ENCODE results near the gene ZBED3. TPM values are rescaled to one million over a fixed set of nuclear protein-coding genes. Genes with fewer than 3 reads are reported as not detected.

The ZBED3 gene
- total RNA-seq, 1 experiment from 2014 or later = 12.3 TPM

GRCh38 chr5:77129391-77129990, 42.4 kb upstream of the ZBED3 start:
- H3K27ac Mint-ChIP-seq (ENCODE audit: unreplicated experiment) = no peak overlapping the region

DNA sequence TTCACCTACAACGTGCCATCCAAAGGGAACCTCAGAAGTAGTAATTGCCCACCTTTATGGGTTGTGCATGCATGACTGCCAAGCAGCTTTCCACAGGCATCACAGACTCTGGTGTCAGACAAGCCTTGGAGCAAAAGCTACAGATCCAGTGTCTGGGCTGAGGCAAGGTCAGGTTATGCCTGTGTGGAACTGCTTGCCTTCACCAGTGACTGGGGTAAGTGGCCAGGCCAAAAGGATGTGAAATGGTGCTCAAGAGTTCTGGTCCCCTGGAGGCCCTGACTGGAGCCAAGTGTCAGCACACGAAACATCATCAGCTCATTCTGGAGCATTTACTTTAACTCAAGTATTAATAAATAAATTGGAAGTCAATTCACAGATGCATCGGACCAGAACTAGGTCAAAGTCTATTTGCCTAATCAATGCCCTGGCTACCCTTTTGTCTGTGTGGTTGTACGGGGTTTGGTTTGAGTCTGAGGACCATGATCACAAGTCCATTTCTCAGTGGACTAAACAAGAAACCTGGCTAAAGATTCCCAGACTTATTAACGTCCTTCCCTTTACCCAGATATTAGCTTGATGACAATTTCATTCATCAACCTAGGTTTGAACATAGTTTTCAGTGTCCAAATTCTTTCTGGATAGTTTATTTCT, 41.5 kb upstream of the ZBED3 start:
- H3K27ac Mint-ChIP-seq (ENCODE audit: unreplicated experiment) = no peak overlapping the region
- TF ChIP-seq CTCF (IDR thresholded peaks at IDR 0.05; ENCODE audit: unreplicated experiment) = no peak
- no peaks in the 10 kb centered on the region for H3K9me3 Mint-ChIP-seq (ENCODE audit: low read depth, unreplicated experiment)
- H3K27me3 Mint-ChIP-seq (ENCODE audit: unreplicated experiment) = no peaks in the 10 kb centered on the region
- DNase-seq = no peak
- BruUV-seq (replicated peaks) = no TSS peak
- intact Hi-C loops (cut with micrococcal nuclease; ENCODE audit: unreplicated experiment) = no loop called here
- H3K4me3 Mint-ChIP-seq (ENCODE audit: low read depth, unreplicated experiment) = no peak overlapping the region
- CTCF ChIA-PET = no interaction called here
- no peaks in the 10 kb centered on the region for H3K36me3 Mint-ChIP-seq (ENCODE audit: insufficient read depth, unreplicated experiment)
- no peaks in the 10 kb centered on the region for H3K4me1 Mint-ChIP-seq (ENCODE audit: low read depth, unreplicated experiment)

More at GRCh38 chr5:77129391-77129990, 42.4 kb upstream of the ZBED3 start:
- H3K4me1 Mint-ChIP-seq (ENCODE audit: low read depth, unreplicated experiment) = no peaks in the 10 kb centered on the region
- H3K36me3 Mint-ChIP-seq (ENCODE audit: insufficient read depth, unreplicated experiment) = no peaks in the 10 kb centered on the region
- no peaks in the 10 kb centered on the region for H3K27me3 Mint-ChIP-seq (ENCODE audit: unreplicated experiment)
- TF ChIP-seq CTCF (IDR thresholded peaks at IDR 0.05; ENCODE audit: unreplicated experiment) = peak; percentile 47
- no peak overlapping the region for H3K4me3 Mint-ChIP-seq (ENCODE audit: low read depth, unreplicated experiment)
- peak; percentile 57 for DNase-seq
- CTCF ChIA-PET = interaction anchor here (0.5 to 1.0 kb wide), 2 partner anchors 113 to 314 kb away, joined by 3 read pairs; no protein-coding TSS in a partner anchor
- no peaks in the 10 kb centered on the region for H3K9me3 Mint-ChIP-seq (ENCODE audit: low read depth, unreplicated experiment)
- intact Hi-C loops (cut with micrococcal nuclease; ENCODE audit: unreplicated experiment) = no loop called here
- BruUV-seq (replicated peaks) = no TSS peak

DNA sequence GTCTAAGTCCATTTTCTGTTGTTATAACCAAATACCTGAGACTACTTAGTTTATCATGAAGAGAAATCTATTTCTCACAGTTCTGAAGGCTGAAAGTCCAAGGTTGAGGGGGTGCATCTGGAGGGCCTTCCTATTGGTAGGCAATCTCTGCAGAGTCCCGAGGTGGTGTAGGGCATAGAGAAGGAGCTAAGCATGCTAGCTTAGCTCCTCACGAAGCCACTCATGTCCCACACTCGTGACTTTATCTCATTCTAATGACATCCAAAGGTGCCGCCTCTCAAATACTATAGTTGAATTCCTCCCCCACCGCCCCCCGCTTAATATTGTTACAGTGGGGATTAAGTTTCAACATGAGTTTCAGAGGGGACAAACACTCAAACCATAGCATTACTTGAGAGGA, 36.0 kb upstream of the ZBED3 start:
- TF ChIP-seq CTCF (IDR thresholded peaks at IDR 0.05; ENCODE audit: unreplicated experiment) = no peak
- Mint-ChIP-seq H3K36me3 (ENCODE audit: insufficient read depth, unreplicated experiment) (no peaks in the 10 kb centered on the region), H3K27ac (ENCODE audit: unreplicated experiment) (no peak overlapping the region), H3K4me3 (ENCODE audit: low read depth, unreplicated experiment) (no peak overlapping the region), H3K4me1 (ENCODE audit: low read depth, unreplicated experiment) (no peaks in the 10 kb centered on the region), H3K9me3 (ENCODE audit: low read depth, unreplicated experiment) (no peaks in the 10 kb centered on the region), H3K27me3 (ENCODE audit: unreplicated experiment) (no peaks in the 10 kb centered on the region)
- CTCF ChIA-PET = no interaction called here
- DNase-seq = no peak
- intact Hi-C loops (cut with micrococcal nuclease; ENCODE audit: unreplicated experiment) = no loop called here
- BruUV-seq (replicated peaks) = no TSS peak

GRCh38 chr5:77120706-77121105, 33.6 kb upstream of the ZBED3 start:
- Mint-ChIP-seq H3K9me3 (ENCODE audit: low read depth, unreplicated experiment) (no peaks in the 10 kb centered on the region), H3K4me1 (ENCODE audit: low read depth, unreplicated experiment) (no peaks in the 10 kb centered on the region), H3K36me3 (ENCODE audit: insufficient read depth, unreplicated experiment) (no peaks in the 10 kb centered on the region), H3K27me3 (ENCODE audit: unreplicated experiment) (no peaks in the 10 kb centered on the region), H3K27ac (ENCODE audit: unreplicated experiment) (no peak overlapping the region), H3K4me3 (ENCODE audit: low read depth, unreplicated experiment) (no peak overlapping the region)
- no TSS peak for BruUV-seq (replicated peaks)
- TF ChIP-seq CTCF (IDR thresholded peaks at IDR 0.05; ENCODE audit: unreplicated experiment) = no peak
- DNase-seq = no peak
- CTCF ChIA-PET = interaction anchor here (0.5 kb wide), 1 partner anchor 23 kb away, joined by 4 read pairs; no protein-coding TSS in a partner anchor
- intact Hi-C loops (cut with micrococcal nuclease; ENCODE audit: unreplicated experiment) = no loop called here

Data from Calu3 (cell line).